Heart left ventricle (tissue), 16 donors: ENCODE results near the gene NPHP4. TPM values are rescaled to one million over a fixed set of nuclear protein-coding genes. Genes with fewer than 3 reads are reported as not detected.

ENCODE experiments used
- ATAC-seq, 4 donors: fragments of 200-7000 bp; cut with Tn5 transposase; one replicate each; pipeline ENCODE4 v1.9.1; 2020 to 2022; ENCODE audit warnings: moderate library complexity in 4 of 4, mild to moderate bottlenecking in 3 of 4, moderate number of reproducible peaks in 1 of 4
- DNase-seq, 5 donors: peaks; one replicate each; pipeline ENCODE4 v3.0.0-alpha.2; 2020
- H3K27ac ChIP-seq, 12 donors: fragments of 200-600 bp; sonication (generic) in 4 of 12; one replicate each; pipeline versions ENCODE4 v1.5.0 to v1.8.0; 2016 to 2022; ENCODE audit warnings: mild to moderate bottlenecking in 2 of 12
- H3K27me3 ChIP-seq, 9 donors: fragments of 200-600 bp; sonication (generic) in 2 of 9; one replicate each; pipeline versions ENCODE4 v1.5.1 to v1.8.0; 2016 to 2022; ENCODE audit warnings: mild to moderate bottlenecking in 3 of 9
- H3K36me3 ChIP-seq, 9 donors: fragments of 200-600 bp; sonication (generic) in 2 of 9; one replicate each; pipeline versions ENCODE4 v1.5.0 to v1.8.0; 2018 to 2022; ENCODE audit warnings: mild to moderate bottlenecking in 2 of 9
- H3K4me1 ChIP-seq, 12 donors: fragments of 200-600 bp; sonication (generic) in 4 of 12; one replicate each; pipeline versions ENCODE4 v1.5.0 to v1.8.0; 2016 to 2022; ENCODE audit warnings: mild to moderate bottlenecking in 3 of 12
- H3K4me3 ChIP-seq, 12 donors: fragments of 200-600 bp; sonication (generic) in 4 of 12; one replicate each; pipeline versions ENCODE4 v1.5.0 to v1.8.0; 2017 to 2022; ENCODE audit warnings: mild to moderate bottlenecking in 9 of 12, moderate library complexity in 4 of 12
- H3K9me3 ChIP-seq, 12 donors: fragments of 200-600 bp; sonication (generic) in 4 of 12; one replicate each; pipeline versions ENCODE4 v1.5.0 to v1.8.0; 2016 to 2022; ENCODE audit warnings: mild to moderate bottlenecking in 1 of 12
- POLR2A ChIP-seq, 2 donors: fragments of 450-650 bp; IDR thresholded peaks; one replicate each; pipeline ENCODE4 v1.6.1; 2017; ENCODE audit warnings: antibody characterized with exemption in 2 of 2, mild to moderate bottlenecking in 2 of 2, moderate library complexity in 2 of 2
- WGBS, 4 donors: extraction: QIAGEN DNeasy Blood & Tissue Kit in 2 of 4; methylation state at CpG; one replicate each; pipeline versions ENCODE4 v1.1.5 to v1.1.7; 2013 to 2018; 5-methylcytosine and 5-hydroxymethylcytosine counted together
- intact Hi-C, 10 donors: fragments of 100-400 bp; cut with DNase I; formaldehyde crosslinking; loops; one replicate each; pipeline versions ENCODE4 v1.11.1 to v1.14.2; 2022
- polyA plus RNA-seq, 2 donors: library from polyadenylated mRNA; stranded (reverse); fragments of 200-250 nt; gene quantifications; one replicate each; pipeline ENCODE4 v1.2.3, GENCODE V29; 2013
- total RNA-seq, 9 donors: library from RNA; depleted of rRNA in 2 of 9; stranded (reverse); fragments of >200 nt in 2 of 9; fragmentation: NEBNext Ultra II Directional in 3 of 9; extraction: Animal tissue kit (Norgen Biotek cat#: 25700) in 3 of 9; gene quantifications; one replicate each; pipeline versions ENCODE4 v1.1.0 to v1.2.4, GENCODE V29; 2016 to 2023
- TF ChIP-seq, protein P1 (sequence below), 12 donors: fragments of 200-600 bp; sonication (generic) in 4 of 12; IDR thresholded peaks; one replicate each; pipeline versions ENCODE4 v1.5.0 to v1.8.0; 2018 to 2022; ENCODE audit warnings: antibody characterized with exemption in 12 of 12, mild to moderate bottlenecking in 5 of 12
- donor health status: ischemic (EF 13 %, LVEDD 7.1; RV severe dilation, severe dysfunction).
- donor health status: healthy with polysubstance abuse.
- donor health status: DM: no; HTN: yes; CAD: no.
- donor health status: DM: no; HTN: no; CAD: no.
- donor health status: ischemic (EF 25% LVEDD 6.9; RV normal size, moderate dysfunction).
- donor health status: ischemic (EF 25% LVEDD 5.7; RV mildly dilated, moderate dysfunction).
- donor health status: healthy.
- donor health status: DM: yes; HTN: yes; CAD: no.
- donor health status: ischemic (EF 35%, LVEDD 5.7; RV mildly dilated, moderate dysfunction).
- donor health status: nonischemic (EF 11% LVEDD 7.7; RV severe dilation, severe dysfunction).
- donor health status: DM: yes; HTN: yes; CAD: no.
- donor health status: PGD.
- donor health status: ischemic (EF 29% LVEDD 5.4; RV normal size, mild dysfunction).
- donor health status: nonischemic (EF 23%, LVEDD 6.1; RV moderate dilation, normal function).

The NPHP4 gene
- total and polyA plus RNA-seq, 11 donors = 2.1 to 6.3 (median 3.1) TPM

DNA sequence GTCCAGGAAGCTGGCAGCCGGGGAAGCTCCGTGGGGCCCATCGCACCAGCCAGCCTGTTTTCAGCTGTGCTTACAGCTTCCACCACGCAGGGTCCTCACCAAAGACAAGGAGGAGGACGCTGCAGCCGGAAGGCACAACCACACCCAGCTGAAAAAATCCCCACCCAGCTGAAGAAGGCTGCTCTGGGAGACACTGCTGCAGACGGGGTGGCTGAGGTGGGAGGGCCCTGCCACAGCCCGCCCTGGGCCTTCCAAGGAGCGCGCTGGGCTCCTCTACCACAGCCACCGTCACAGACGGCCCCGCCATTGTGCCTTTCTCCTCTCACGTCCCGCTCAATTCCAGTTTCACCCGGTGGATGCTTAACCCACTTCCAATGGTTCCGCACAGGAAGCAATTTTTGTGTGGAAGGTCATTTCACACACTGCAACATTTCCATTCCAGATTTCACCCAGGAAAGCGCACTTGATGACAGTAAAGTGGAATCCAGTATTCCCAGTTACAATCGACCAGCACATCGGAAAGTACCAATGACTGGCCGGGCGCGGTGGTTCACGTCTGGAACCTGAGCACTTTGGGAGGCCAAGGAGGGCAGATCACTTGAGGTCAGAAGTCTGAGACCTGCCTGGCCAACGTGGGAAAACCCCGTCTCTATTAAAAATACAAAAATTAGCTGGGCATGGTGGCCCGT, 47.9 kb downstream of the NPHP4 start:
- peaks cover 0 to 11% (median 0%) of the 10 kb centered on the region in 12 donors for H3K4me1 ChIP-seq
- TF ChIP-seq POLR2A (IDR thresholded peaks at IDR 0.05) = no peak
- TF ChIP-seq, protein P1, sequence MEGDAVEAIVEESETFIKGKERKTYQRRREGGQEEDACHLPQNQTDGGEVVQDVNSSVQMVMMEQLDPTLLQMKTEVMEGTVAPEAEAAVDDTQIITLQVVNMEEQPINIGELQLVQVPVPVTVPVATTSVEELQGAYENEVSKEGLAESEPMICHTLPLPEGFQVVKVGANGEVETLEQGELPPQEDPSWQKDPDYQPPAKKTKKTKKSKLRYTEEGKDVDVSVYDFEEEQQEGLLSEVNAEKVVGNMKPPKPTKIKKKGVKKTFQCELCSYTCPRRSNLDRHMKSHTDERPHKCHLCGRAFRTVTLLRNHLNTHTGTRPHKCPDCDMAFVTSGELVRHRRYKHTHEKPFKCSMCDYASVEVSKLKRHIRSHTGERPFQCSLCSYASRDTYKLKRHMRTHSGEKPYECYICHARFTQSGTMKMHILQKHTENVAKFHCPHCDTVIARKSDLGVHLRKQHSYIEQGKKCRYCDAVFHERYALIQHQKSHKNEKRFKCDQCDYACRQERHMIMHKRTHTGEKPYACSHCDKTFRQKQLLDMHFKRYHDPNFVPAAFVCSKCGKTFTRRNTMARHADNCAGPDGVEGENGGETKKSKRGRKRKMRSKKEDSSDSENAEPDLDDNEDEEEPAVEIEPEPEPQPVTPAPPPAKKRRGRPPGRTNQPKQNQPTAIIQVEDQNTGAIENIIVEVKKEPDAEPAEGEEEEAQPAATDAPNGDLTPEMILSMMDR (IDR thresholded peaks at IDR 0.05) = no peak
- no peaks in the 10 kb centered on the region for H3K27me3 ChIP-seq
- WGBS, 4 donors = 90 to 94% (median 91%) methylated on average over 25 to 27 of the region's 27 CpGs
- intact Hi-C loops = no loop called here
- no peak for ATAC-seq
- H3K9me3 ChIP-seq = no peaks in the 10 kb centered on the region
- DNase-seq = no peak
- H3K36me3 ChIP-seq = peaks cover 0 to 36% (median 25%) of the 10 kb centered on the region in 9 donors
- H3K4me3 ChIP-seq = no peak overlapping the region
- H3K27ac ChIP-seq = no peak overlapping the region

- ATAC-seq = peak in 1 of 4 donors; percentile 45
- intact Hi-C loops = no loop called here
Measured at GRCh38 chr1:5943343-5944124, 48.7 kb downstream of the NPHP4 start.

DNA sequence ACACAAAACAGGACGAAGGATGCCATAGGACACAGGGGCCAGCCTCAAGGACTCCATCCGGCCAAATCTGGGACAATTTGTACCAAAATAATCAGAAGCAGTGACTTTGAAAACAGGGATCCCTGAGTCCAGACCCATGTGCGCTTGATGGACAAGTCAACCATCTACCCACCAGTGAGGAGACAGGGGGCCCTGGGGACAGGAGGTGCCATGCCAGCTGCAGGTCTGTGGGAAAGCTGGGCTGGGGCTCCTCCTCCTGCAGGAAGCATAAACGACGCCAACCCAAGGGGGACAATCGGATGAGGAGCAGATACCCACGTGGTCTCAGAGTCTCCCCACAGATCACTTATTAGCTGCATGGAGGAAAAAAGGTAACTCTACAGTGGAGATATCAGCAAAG, 50.6 kb downstream of the NPHP4 start:
- TF ChIP-seq, protein P1 (IDR thresholded peaks at IDR 0.05) = no peak
- no peak for TF ChIP-seq POLR2A (IDR thresholded peaks at IDR 0.05)
- DNase-seq = no peak
- 91 to 94% (median 93%) methylated on average over 7 of the region's 7 CpGs for WGBS, 4 donors

More at GRCh38 chr1:5943343-5944124, 48.7 kb downstream of the NPHP4 start:
- Histone ChIP-seq H3K36me3 (peaks cover 0 to 36% (median 25%) of the 10 kb centered on the region in 9 donors), H3K4me1 (peaks cover 0 to 11% (median 0%) of the 10 kb centered on the region in 12 donors), H3K27me3 (no peaks in the 10 kb centered on the region), H3K9me3 (no peaks in the 10 kb centered on the region), H3K27ac (no peak overlapping the region), H3K4me3 (no peak overlapping the region)
- 81 to 89% (median 86%) methylated on average over 11 of the region's 11 CpGs for WGBS, 4 donors
- no peak for DNase-seq
- no peak for TF ChIP-seq POLR2A (IDR thresholded peaks at IDR 0.05)
- TF ChIP-seq, protein P1 (IDR thresholded peaks at IDR 0.05) = no peak

DNA sequence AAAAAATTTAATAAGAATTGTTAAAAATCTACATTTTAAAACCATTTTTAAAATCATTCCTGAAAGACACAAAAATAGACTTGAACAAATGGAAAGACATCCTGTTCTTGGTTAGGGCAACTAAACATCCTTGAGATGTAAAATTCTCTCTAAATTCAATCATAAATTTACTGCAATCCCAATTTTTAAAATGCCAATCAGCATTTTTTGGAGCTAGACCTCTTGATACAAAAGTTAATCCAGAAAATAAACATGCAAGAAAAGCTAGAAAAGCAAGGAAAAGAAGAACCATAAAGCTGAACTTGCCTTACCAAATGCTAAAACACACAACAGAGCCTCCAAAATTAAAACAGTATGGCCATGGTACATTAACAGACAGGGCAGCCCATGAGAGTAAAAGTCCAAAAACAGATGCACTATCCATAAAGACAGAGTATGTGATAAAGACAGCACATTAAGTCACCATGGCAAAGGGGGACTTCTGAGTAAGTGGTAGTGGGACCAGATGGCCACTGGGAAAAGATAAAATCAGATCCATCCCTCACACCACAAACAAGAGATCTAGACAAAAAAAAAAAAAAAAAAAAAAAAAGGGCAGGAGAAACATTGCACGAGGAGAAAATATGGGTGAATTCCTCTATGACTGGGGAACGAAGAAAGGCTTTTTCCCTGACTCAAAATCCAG, 51.4 kb downstream of the NPHP4 start:
- Histone ChIP-seq H3K36me3 (peaks cover 0 to 17% (median 6%) of the 10 kb centered on the region in 9 donors), H3K4me1 (peaks cover 0 to 11% (median 0%) of the 10 kb centered on the region in 12 donors), H3K27ac (no peak overlapping the region), H3K4me3 (no peak overlapping the region), H3K27me3 (no peaks in the 10 kb centered on the region), H3K9me3 (no peaks in the 10 kb centered on the region)
- no peak for TF ChIP-seq POLR2A (IDR thresholded peaks at IDR 0.05)
- TF ChIP-seq, protein P1 (IDR thresholded peaks at IDR 0.05) = no peak
- intact Hi-C loops = no loop called here
- no peak for ATAC-seq
- DNase-seq = no peak
- WGBS, 4 donors = 93 to 98% (median 96%) methylated on average over 2 of the region's 2 CpGs

More for the DNA sequence above, 50.6 kb downstream of the NPHP4 start:
- no peak overlapping the region for H3K27ac ChIP-seq
- H3K9me3 ChIP-seq = no peaks in the 10 kb centered on the region
- peaks cover 0 to 11% (median 0%) of the 10 kb centered on the region in 12 donors for H3K4me1 ChIP-seq
- H3K4me3 ChIP-seq = no peak overlapping the region
- ATAC-seq = no peak
- intact Hi-C loops = no loop called here
- no peaks in the 10 kb centered on the region for H3K27me3 ChIP-seq
- H3K36me3 ChIP-seq = peaks cover 0 to 21% (median 14%) of the 10 kb centered on the region in 9 donors
